ENCODE results near the gene TRAFD1.
"Not testable (repeated sequence)": the region's sequence is repeated elsewhere in the genome, so short reads cannot be mapped to it uniquely, and the experiment has no call there.

TRAFD1 gene

GRCh38 chr12:112125250-112125999 lies at the start of gene TRAFD1:
Gene TRAFD1 (plus strand): TSS chr12:112125560. CDS start chr12:112130523, 4,963 bp downstream.
- peak; percentile 97 to 99 for DNase-seq

GRCh38 chr12:112087055-112087850 lies 38.1 kb upstream of the TRAFD1 start:
- DNase-seq: no peak

- DNase-seq: no peak
These were observed 37.5 kb upstream of the TRAFD1 start for GRCh38 chr12:112087851-112088250.

- no peak for DNase-seq
These were observed 33.8 kb upstream of the TRAFD1 start for GRCh38 chr12:112091563-112091962.

GRCh38 chr12:112096070-112096469 lies 29.3 kb upstream of the TRAFD1 start:
- DNase-seq: no peak

- no peak for DNase-seq
These were observed 28.7 kb upstream of the TRAFD1 start for GRCh38 chr12:112096667-112097066.

- DNase-seq: no peak
These were observed 27.7 kb upstream of the TRAFD1 start for GRCh38 chr12:112097641-112098040.

- DNase-seq: not testable (repeated sequence)
These were observed 24.9 kb upstream of the TRAFD1 start for GRCh38 chr12:112100500-112100899.

GRCh38 chr12:112102127-112102526 lies 23.2 kb upstream of the TRAFD1 start:
- no peak for DNase-seq

- not testable (repeated sequence) for DNase-seq
These were observed 22.6 kb upstream of the TRAFD1 start for GRCh38 chr12:112102746-112103145.

- DNase-seq: no peak
These were observed 21.4 kb upstream of the TRAFD1 start for GRCh38 chr12:112103758-112104503.

- no peak for DNase-seq
These were observed 19.5 kb upstream of the TRAFD1 start for GRCh38 chr12:112105891-112106290.

- DNase-seq: peak; percentile 15 to 27
These were observed 17.8 kb upstream of the TRAFD1 start for GRCh38 chr12:112107306-112108201.

GRCh38 chr12:112108202-112109079 lies 16.9 kb upstream of the TRAFD1 start, which contains the start of gene NAA25:
Gene NAA25 (minus strand): TSS chr12:112108783. CDS start chr12:112108773, 10 bp downstream.
- peak; percentile 87 to 92 for DNase-seq

- DNase-seq: not testable (repeated sequence)
These were observed 14.3 kb upstream of the TRAFD1 start for GRCh38 chr12:112110787-112111662.

- no peak for DNase-seq
These were observed 13.4 kb upstream of the TRAFD1 start for GRCh38 chr12:112111931-112112330.

GRCh38 chr12:112112409-112113133 lies 12.8 kb upstream of the TRAFD1 start:
- DNase-seq: no peak

- no peak for DNase-seq
These were observed 9.9 kb upstream of the TRAFD1 start for GRCh38 chr12:112115259-112116045.

Data from SHP77 (cell line).